AG09309 (cell line): Measurements from ENCODE around the gene GALNT8.

Experiments
- DNase-seq: peaks from one replicate; pipeline ENCODE4 v3.0.0-alpha.2; 2010; ENCODE audit warnings: low read depth
- H3K4me3 ChIP-seq: 2 replicates; pipeline ENCODE4 v1.5.1; 2011; ENCODE audit warnings: mild to moderate bottlenecking, low read depth, low read length, moderate library complexity; ENCODE audit not compliant: control insufficient read depth
- TF ChIP-seq, protein P1 (sequence below): IDR thresholded peaks from 2 replicates; pipeline ENCODE4 v1.5.1; 2011; ENCODE audit warnings: mild to moderate bottlenecking, low read depth, low read length, inconsistent platforms; ENCODE audit not compliant: insufficient read depth, control insufficient read depth; ENCODE audit errors: missing control alignments

The GALNT8 gene

GRCh38 chr12:4701395-4702190 is 18.6 kb upstream of the GALNT8 start:
- no peak overlapping the region for H3K4me3 ChIP-seq
- DNase-seq = no peak
- TF ChIP-seq, protein P1, sequence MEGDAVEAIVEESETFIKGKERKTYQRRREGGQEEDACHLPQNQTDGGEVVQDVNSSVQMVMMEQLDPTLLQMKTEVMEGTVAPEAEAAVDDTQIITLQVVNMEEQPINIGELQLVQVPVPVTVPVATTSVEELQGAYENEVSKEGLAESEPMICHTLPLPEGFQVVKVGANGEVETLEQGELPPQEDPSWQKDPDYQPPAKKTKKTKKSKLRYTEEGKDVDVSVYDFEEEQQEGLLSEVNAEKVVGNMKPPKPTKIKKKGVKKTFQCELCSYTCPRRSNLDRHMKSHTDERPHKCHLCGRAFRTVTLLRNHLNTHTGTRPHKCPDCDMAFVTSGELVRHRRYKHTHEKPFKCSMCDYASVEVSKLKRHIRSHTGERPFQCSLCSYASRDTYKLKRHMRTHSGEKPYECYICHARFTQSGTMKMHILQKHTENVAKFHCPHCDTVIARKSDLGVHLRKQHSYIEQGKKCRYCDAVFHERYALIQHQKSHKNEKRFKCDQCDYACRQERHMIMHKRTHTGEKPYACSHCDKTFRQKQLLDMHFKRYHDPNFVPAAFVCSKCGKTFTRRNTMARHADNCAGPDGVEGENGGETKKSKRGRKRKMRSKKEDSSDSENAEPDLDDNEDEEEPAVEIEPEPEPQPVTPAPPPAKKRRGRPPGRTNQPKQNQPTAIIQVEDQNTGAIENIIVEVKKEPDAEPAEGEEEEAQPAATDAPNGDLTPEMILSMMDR = no peak

GRCh38 chr12:4703676-4704075 is 16.5 kb upstream of the GALNT8 start:
- H3K4me3 ChIP-seq = no peak overlapping the region
- no peak for DNase-seq
- TF ChIP-seq, protein P1 = no peak

GRCh38 chr12:4705824-4706223 is 14.4 kb upstream of the GALNT8 start:
- H3K4me3 ChIP-seq = no peak overlapping the region
- TF ChIP-seq, protein P1 = no peak
- no peak for DNase-seq

- DNase-seq = no peak
- TF ChIP-seq, protein P1 = no peak
- no peak overlapping the region for H3K4me3 ChIP-seq
These were observed 12.9 kb upstream of the GALNT8 start for GRCh38 chr12:4707306-4707705.

- DNase-seq = no peak
- TF ChIP-seq, protein P1 = no peak
These were observed 10.1 kb upstream of the GALNT8 start for GRCh38 chr12:4710113-4710512.

DNA sequence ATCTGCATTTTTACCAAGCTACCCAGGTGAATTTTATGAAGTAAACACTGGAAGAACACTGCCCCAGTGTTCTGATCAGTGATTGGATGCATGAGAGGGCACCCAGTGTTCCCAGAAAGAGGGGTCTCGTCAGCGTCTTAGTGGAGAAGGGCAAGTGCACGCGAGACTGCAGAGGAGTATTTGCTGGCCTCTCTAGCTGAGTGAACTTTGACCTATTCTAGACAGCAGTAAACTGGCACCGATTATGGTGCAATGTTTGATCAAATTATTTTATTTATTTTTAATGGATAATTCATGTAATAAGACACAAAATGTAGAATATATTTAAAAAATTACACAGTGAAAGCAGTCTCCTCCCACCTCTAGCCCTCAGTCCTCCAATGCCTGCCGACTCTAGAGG is 5.3 kb upstream of the GALNT8 start:
- DNase-seq = no peak
- no peak overlapping the region for H3K4me3 ChIP-seq
- TF ChIP-seq, protein P1 = no peak

More at GRCh38 chr12:4710113-4710512, 10.1 kb upstream of the GALNT8 start:
- no peak overlapping the region for H3K4me3 ChIP-seq

DNA sequence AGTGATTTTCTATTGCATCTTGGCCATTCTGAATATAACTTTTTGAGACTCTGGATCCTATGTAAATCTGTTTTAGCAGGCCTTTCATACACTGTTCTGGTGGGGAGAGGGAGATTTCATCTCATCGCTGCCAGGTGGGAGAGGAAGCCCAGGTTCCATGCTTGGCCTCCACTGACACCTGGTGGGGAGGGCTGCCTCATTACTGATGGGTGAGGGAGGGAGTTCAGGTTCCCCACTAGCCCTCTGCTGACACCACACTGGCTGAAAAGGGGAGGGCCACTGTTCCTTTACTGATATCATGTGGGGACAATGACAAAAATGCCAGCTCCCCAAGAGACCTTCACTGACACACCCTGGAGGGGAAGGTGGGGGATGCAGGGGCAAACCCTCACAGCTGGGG is 2.4 kb upstream of the GALNT8 start:
- TF ChIP-seq, protein P1 = no peak
- DNase-seq = no peak
- no peak overlapping the region for H3K4me3 ChIP-seq
